Endothelial cell of umbilical vein (primary cell): ENCODE results near the gene TRAPPC10.

Experiments
- EZH2 ChIP-seq: IDR thresholded peaks from 2 replicates; pipeline ENCODE4 v1.6.1; 2012; ENCODE audit warnings: borderline replicate concordance, low read depth, mild to moderate bottlenecking, moderate library complexity, low read length, inconsistent platforms; ENCODE audit not compliant: severe bottlenecking
- JUN ChIP-seq: IDR thresholded peaks from 2 replicates; pipeline ENCODE4 v1.6.1; 2011; ENCODE audit warnings: borderline replicate concordance, low read depth; ENCODE audit not compliant: insufficient read length, insufficient read depth
- MYC ChIP-seq: IDR thresholded peaks from one replicate; pipeline ENCODE4 v1.6.1; 2011; ENCODE audit warnings: mild to moderate bottlenecking, low read depth, low read length
- POLR2A ChIP-seq: IDR thresholded peaks from 2 replicates; pipeline ENCODE4 v1.6.1; 2012; ENCODE audit warnings: low read depth, mild to moderate bottlenecking, control low read depth, low read length
- POLR2AphosphoS5 ChIP-seq: IDR thresholded peaks from 2 replicates; pipeline ENCODE4 v1.6.1; 2012; ENCODE audit warnings: low read depth, mild to moderate bottlenecking, control low read depth, low read length, moderate library complexity; ENCODE audit not compliant: insufficient read depth
- TF ChIP-seq, protein P1 (sequence below), 2 donors: IDR thresholded peaks; 1 replicate in 1 of 2; 2 replicates in 1 of 2; pipeline ENCODE4 v1.5.1; 2011; ENCODE audit warnings: low read length in 2 of 2, mild to moderate bottlenecking in 2 of 2, moderate library complexity in 2 of 2, control low read depth in 1 of 2, inconsistent platforms in 1 of 2, low read depth in 1 of 2; ENCODE audit not compliant: insufficient read depth in 1 of 2; ENCODE audit errors: extremely low read depth in 1 of 2

DNA sequence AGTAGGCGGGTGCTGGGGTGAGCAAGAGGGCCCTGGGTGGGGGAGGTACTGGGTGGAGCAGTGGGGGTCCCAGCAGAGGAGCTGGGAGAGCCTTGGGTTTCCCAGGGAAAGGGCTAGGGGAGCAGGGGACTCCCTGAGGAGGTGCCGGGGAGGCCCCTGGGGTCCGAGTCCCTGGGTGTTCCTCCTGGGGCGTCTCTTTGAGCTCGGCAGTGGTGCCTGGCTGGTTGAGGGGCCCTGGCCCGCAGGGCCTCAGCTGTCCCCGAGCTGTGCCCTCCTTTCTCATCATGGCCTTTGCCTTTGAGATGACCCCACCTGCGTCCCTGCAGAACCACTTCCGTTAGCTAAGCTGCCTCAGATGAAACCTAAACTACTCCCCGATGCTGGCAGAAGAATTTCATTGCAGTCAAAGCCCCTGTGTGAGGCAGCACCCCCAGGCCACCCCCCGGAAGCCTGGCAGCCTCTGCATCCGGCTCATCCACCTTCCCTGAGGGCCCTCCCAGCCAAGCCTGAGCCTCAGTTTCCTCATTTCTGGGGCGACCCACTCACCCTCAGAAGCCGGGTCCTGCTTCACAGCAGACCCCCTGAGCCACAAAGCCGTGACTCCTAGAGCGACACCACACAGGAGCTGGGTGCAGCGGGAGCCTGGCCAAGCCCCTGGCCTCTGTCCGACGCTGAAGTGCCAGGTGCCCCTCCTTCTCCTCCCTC lies 43.5 kb upstream of the TRAPPC10 start:
- TF ChIP-seq, protein P1, sequence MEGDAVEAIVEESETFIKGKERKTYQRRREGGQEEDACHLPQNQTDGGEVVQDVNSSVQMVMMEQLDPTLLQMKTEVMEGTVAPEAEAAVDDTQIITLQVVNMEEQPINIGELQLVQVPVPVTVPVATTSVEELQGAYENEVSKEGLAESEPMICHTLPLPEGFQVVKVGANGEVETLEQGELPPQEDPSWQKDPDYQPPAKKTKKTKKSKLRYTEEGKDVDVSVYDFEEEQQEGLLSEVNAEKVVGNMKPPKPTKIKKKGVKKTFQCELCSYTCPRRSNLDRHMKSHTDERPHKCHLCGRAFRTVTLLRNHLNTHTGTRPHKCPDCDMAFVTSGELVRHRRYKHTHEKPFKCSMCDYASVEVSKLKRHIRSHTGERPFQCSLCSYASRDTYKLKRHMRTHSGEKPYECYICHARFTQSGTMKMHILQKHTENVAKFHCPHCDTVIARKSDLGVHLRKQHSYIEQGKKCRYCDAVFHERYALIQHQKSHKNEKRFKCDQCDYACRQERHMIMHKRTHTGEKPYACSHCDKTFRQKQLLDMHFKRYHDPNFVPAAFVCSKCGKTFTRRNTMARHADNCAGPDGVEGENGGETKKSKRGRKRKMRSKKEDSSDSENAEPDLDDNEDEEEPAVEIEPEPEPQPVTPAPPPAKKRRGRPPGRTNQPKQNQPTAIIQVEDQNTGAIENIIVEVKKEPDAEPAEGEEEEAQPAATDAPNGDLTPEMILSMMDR (IDR thresholded peaks at IDR 0.05; ENCODE audit: extremely low read depth in 1 of 2, insufficient read depth in 1 of 2, low read depth in 1 of 2, low read length in 2 of 2), result no peak
- TF ChIP-seq JUN (no peak), MYC (no peak), EZH2 (no peak), POLR2AphosphoS5 (no peak), POLR2A (no peak)
